Cardiac muscle cell (in vitro differentiated cells and primary cell): ENCODE data around the gene RADIL. TPM values are rescaled to one million over a fixed set of nuclear protein-coding genes. Genes with fewer than 3 reads are reported as not detected.

ENCODE experiments used
- DNase-seq, 2 donors: peaks; one replicate each; pipeline versions ENCODE4 v3.0.0 to v3.0.0-alpha.2; 2010 to 2017; ENCODE audit warnings: low read depth in 1 of 2, low spot score in 1 of 2
- H3K27ac ChIP-seq: fragments of 200-600 bp; sonication (generic); 2 replicates; pipeline ENCODE4 v1.5.1; 2016
- H3K27me3 ChIP-seq: fragments of 200-600 bp; sonication (generic); 2 replicates; pipeline ENCODE4 v1.6.0; 2016; ENCODE audit warnings: control low read depth
- H3K36me3 ChIP-seq: fragments of 200-600 bp; sonication (generic); 2 replicates; pipeline ENCODE4 v1.5.1; 2016; ENCODE audit warnings: control low read depth
- H3K4me1 ChIP-seq: fragments of 200-600 bp; sonication (generic); 2 replicates; pipeline ENCODE4 v1.8.1; 2017; ENCODE audit warnings: low read depth, mild to moderate bottlenecking, mixed run types
- H3K4me3 ChIP-seq: fragments of 200-600 bp; sonication (generic); 2 replicates; pipeline ENCODE4 v1.5.1; 2016; ENCODE audit warnings: mild to moderate bottlenecking
- H3K9me3 ChIP-seq: fragments of 200-600 bp; sonication (generic); 2 replicates; pipeline ENCODE4 v1.5.1; 2017; ENCODE audit warnings: low read depth, mild to moderate bottlenecking, control low read depth
- CTCF ChIP-seq: IDR thresholded peaks from 2 replicates; pipeline ENCODE4 v1.5.1; 2012; ENCODE audit warnings: low read depth, mild to moderate bottlenecking, low read length
- polyA plus RNA-seq: library from polyadenylated mRNA; unstranded; fragments of >200 nt; fragmentation: Nextera tagmentation; extraction: Ambion mirVana; gene quantifications from 2 replicates; pipeline ENCODE4 v1.2.1, GENCODE V29; 2016
- total RNA-seq: library from RNA; depleted of rRNA; stranded (reverse); fragments of >200 nt; gene quantifications from 2 replicates; pipeline ENCODE4 v1.2.3, GENCODE V29; 2016

RADIL gene
- total and polyA plus RNA-seq, 2 experiments from 2014 or later: 41.6 to 110 TPM

- H3K27ac ChIP-seq: no peak overlapping the region
- no peak for TF ChIP-seq CTCF
- DNase-seq: no peak
- peaks cover 8% of the 10 kb centered on the region for H3K36me3 ChIP-seq
- H3K9me3 ChIP-seq: no peaks in the 10 kb centered on the region
- H3K27me3 ChIP-seq: no peaks in the 10 kb centered on the region
- H3K4me3 ChIP-seq: no peak overlapping the region
- no peaks in the 10 kb centered on the region for H3K4me1 ChIP-seq
These were observed 66.2 kb downstream of the RADIL start for GRCh38 chr7:4817178-4817901.

GRCh38 chr7:4816419-4817080 is 67.0 kb downstream of the RADIL start:
- Histone ChIP-seq H3K4me3 (no peak overlapping the region), H3K36me3 (peaks cover 8% of the 10 kb centered on the region), H3K27ac (no peak overlapping the region), H3K4me1 (no peaks in the 10 kb centered on the region), H3K9me3 (no peaks in the 10 kb centered on the region), H3K27me3 (no peaks in the 10 kb centered on the region)
- TF ChIP-seq CTCF: no peak
- no peak for DNase-seq

DNA sequence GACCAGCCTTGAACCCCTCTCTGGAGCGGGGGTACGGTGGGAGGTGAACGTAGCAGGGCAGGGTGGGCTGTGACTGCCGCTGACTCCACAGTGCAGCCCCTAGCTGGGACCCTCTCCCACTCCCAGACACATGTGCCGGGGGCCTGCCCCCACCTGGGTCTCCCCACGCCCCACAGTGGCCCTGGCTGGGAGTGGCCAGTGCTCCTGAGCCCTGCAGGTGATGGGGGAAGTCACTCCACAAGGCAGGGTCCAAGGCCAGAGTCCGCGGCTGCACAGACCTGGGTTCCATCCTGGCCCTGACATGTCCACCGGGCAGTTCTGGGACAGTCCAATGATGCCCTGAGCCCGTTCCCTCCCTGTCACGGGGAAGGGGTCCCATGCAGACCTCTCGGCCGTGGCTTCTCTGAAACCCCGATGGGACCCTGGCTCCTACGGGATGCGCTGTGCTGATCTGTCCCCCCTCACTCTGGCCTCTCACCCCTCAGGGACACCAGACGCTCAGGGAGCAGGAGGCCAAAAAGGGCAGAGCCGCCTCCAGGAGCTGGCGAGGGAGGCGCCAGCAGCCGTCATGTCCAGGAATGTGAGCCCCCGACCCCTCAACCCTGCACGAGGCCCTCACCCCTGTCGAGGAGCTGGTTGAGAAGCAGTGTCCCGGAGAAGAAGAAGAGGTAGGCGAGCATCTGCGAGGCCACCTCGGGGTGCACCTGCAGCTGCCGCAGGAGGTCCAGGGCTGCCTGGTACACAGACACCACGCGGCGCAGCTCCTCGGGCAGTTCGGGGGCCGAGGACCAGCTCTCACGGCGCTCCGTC is 67.7 kb downstream of the RADIL start:
- Histone ChIP-seq H3K4me1 (no peaks in the 10 kb centered on the region), H3K4me3 (no peak overlapping the region), H3K9me3 (no peaks in the 10 kb centered on the region), H3K36me3 (peaks cover 8% of the 10 kb centered on the region), H3K27me3 (no peaks in the 10 kb centered on the region), H3K27ac (no peak overlapping the region)
- no peak for TF ChIP-seq CTCF
- DNase-seq: no peak

DNA sequence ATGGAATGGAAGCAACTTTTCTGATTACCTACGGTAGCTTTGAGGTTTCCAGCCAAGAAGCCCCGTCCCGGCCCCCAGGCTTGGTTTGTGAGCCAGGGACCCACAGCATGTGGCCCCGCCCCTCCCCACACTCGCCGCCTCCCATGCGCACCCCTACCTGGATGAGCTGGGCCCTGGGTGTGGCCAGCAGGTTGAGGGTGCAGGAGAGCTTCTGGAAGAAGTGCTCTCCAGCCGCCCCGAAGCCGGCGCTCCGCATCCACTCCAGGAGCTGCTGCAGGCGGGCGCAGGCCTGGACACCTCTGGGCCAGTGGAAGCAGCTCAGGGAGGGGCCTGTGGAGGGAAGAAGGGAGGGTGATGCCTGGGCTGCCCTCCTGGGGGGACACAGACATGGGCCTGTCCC is 68.4 kb downstream of the RADIL start:
- no peaks in the 10 kb centered on the region for H3K27me3 ChIP-seq
- H3K4me1 ChIP-seq: no peaks in the 10 kb centered on the region
- H3K4me3 ChIP-seq: no peak overlapping the region
- DNase-seq: no peak
- H3K27ac ChIP-seq: no peak overlapping the region
- H3K9me3 ChIP-seq: no peaks in the 10 kb centered on the region
- TF ChIP-seq CTCF: no peak
- peaks cover 10% of the 10 kb centered on the region for H3K36me3 ChIP-seq

- Histone ChIP-seq H3K9me3 (no peaks in the 10 kb centered on the region), H3K36me3 (peaks cover 11% of the 10 kb centered on the region), H3K4me1 (no peaks in the 10 kb centered on the region), H3K27me3 (no peaks in the 10 kb centered on the region), H3K27ac (no peak overlapping the region), H3K4me3 (no peak overlapping the region)
- no peak for TF ChIP-seq CTCF
- DNase-seq: no peak
These were observed 69.1 kb downstream of the RADIL start for GRCh38 chr7:4814433-4814832.
